ENCODE measurements around the gene RALGAPB. TPM values are rescaled to one million over a fixed set of nuclear protein-coding genes. Genes with fewer than 3 reads are reported as not detected.

RALGAPB gene
- polyA plus RNA-seq, 1 of the 3 experiments (the other 2 are of a cell fraction) = 10.8 TPM

DNA sequence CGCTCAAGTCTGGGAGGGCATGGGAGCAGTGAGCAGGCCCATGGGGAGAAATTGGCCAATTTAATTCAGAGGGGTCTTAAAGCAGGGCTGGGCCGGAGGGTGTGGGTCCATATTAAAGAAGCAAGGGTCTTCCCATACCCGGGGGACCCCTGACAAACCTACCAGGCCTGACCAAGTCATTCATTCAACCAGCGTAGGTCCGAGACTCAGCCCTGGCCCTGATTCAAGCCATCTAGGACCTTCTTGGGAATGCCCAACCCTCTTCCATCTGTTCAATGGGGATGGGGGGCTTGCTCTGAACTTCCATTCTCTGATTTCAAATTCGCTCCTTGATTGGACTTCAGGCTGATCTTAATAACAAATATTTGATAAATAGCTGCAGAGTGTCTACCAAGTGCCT, 115.7 kb downstream of the RALGAPB start (continued):
- TF ChIP-seq, protein P1, sequence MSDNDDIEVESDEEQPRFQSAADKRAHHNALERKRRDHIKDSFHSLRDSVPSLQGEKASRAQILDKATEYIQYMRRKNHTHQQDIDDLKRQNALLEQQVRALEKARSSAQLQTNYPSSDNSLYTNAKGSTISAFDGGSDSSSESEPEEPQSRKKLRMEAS (IDR thresholded peaks at IDR 0.05; ENCODE audit: low read depth) = no peak
- TF ChIP-seq, protein P2, sequence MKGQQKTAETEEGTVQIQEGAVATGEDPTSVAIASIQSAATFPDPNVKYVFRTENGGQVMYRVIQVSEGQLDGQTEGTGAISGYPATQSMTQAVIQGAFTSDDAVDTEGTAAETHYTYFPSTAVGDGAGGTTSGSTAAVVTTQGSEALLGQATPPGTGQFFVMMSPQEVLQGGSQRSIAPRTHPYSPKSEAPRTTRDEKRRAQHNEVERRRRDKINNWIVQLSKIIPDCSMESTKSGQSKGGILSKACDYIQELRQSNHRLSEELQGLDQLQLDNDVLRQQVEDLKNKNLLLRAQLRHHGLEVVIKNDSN (IDR thresholded peaks at IDR 0.05; ENCODE audit: borderline replicate concordance, low read depth) = no peak

DNA sequence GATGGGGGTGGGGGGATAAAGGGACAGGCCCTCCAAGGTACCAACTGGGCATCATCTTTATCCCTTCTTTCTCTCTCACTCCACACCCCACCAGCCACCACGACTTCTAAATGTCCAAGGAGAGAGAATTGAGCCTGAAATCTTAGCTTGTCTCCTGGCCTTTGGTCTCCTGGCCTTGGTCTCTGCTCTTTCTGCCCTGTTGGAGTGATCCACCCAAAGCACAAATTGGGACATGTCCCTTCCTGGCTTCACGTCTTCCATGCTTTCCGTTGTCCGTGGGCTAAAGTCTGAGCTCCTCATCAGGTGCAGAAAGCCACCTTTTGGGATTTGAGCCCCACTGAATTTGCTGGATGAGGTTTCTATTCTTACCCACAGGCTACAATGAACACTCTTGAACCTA, 116.7 kb downstream of the RALGAPB start:
- Histone ChIP-seq H3K9me2 (no peaks in the 10 kb centered on the region), H3K27ac (ENCODE audit: low read depth in 2 of 2, low read length in 1 of 2) (no peak overlapping the region), H3K4me2 (no peak overlapping the region), H4K20me1 (ENCODE audit: insufficient read depth) (no peaks in the 10 kb centered on the region), H3K4me1 (ENCODE audit: control insufficient read depth in 1 of 2, insufficient read depth in 2 of 2, low read depth in 1 of 2, low read length in 1 of 2) (no peaks in the 10 kb centered on the region; a peak in 1 of 4 replicates), H3F3A (replicated peaks; ENCODE audit: insufficient read depth) (no peaks in the 10 kb centered on the region), H2AFZ (ENCODE audit: low read depth) (no peak overlapping the region), H3K9ac (no peak overlapping the region), H3K36me3 (replicated peaks in 1 of 2; ENCODE audit: control insufficient read depth in 1 of 2, insufficient read depth in 2 of 2, low read length in 1 of 2) (no peaks in the 10 kb centered on the region), H3K27me3 (ENCODE audit: insufficient read depth) (no peaks in the 10 kb centered on the region), H3K4me3 (ENCODE audit: low read depth in 2 of 2, low read length in 1 of 2) (no peak overlapping the region), H3K9me3 (no peaks in the 10 kb centered on the region), H3K79me2 (ENCODE audit: insufficient read depth) (no peaks in the 10 kb centered on the region)
- no peak for DNase-seq
- 59% methylated on average over 4 of the region's 4 CpGs for WGBS (ENCODE audit: low lambda C conversion rate)
- TF ChIP-seq YY1 (IDR thresholded peaks at IDR 0.05; ENCODE audit: low read depth) = no peak
- no peak for TF ChIP-seq RFX5 (IDR thresholded peaks at IDR 0.05; ENCODE audit: low read length)
- TF ChIP-seq, protein P3, sequence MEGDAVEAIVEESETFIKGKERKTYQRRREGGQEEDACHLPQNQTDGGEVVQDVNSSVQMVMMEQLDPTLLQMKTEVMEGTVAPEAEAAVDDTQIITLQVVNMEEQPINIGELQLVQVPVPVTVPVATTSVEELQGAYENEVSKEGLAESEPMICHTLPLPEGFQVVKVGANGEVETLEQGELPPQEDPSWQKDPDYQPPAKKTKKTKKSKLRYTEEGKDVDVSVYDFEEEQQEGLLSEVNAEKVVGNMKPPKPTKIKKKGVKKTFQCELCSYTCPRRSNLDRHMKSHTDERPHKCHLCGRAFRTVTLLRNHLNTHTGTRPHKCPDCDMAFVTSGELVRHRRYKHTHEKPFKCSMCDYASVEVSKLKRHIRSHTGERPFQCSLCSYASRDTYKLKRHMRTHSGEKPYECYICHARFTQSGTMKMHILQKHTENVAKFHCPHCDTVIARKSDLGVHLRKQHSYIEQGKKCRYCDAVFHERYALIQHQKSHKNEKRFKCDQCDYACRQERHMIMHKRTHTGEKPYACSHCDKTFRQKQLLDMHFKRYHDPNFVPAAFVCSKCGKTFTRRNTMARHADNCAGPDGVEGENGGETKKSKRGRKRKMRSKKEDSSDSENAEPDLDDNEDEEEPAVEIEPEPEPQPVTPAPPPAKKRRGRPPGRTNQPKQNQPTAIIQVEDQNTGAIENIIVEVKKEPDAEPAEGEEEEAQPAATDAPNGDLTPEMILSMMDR (IDR thresholded peaks at IDR 0.05) = no peak
- no peak for TF ChIP-seq RXRA (IDR thresholded peaks at IDR 0.05; ENCODE audit: borderline replicate concordance, low read depth)
- no peak for TF ChIP-seq FOXM1 (IDR thresholded peaks at IDR 0.05; ENCODE audit: low read depth)
- no peak for TF ChIP-seq TCF12 (IDR thresholded peaks at IDR 0.05)
- TF ChIP-seq, protein P4, sequence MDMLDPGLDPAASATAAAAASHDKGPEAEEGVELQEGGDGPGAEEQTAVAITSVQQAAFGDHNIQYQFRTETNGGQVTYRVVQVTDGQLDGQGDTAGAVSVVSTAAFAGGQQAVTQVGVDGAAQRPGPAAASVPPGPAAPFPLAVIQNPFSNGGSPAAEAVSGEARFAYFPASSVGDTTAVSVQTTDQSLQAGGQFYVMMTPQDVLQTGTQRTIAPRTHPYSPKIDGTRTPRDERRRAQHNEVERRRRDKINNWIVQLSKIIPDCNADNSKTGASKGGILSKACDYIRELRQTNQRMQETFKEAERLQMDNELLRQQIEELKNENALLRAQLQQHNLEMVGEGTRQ (IDR thresholded peaks at IDR 0.05; ENCODE audit: borderline replicate concordance, low read depth, low read length) = no peak
- no peak for TF ChIP-seq FOXJ3 (CRISPR knock-in tag; IDR thresholded peaks at IDR 0.05)
- no peak for TF ChIP-seq JUND (IDR thresholded peaks at IDR 0.05)
- TF ChIP-seq RCOR1 (IDR thresholded peaks at IDR 0.05; ENCODE audit: low read length) = no peak
- TF ChIP-seq RAD21 (IDR thresholded peaks at IDR 0.05; ENCODE audit: low read length) = no peak
- CTCF ChIA-PET = no interaction called here
- POLR2A ChIA-PET = no interaction called here

Data from SK-N-SH (cell line).